GM06990 (cell line): ENCODE measurements around the gene HNRNPM.

Experiments used
- DNase-seq: peaks from one replicate; pipeline ENCODE4 v3.0.0-alpha.2; 2011; ENCODE audit not compliant: insufficient read length; ENCODE audit errors: extremely low read depth
- H3K27me3 ChIP-seq: replicated peaks from 2 replicates; pipeline ENCODE4 v1.6.0; 2011; ENCODE audit warnings: low read length; ENCODE audit not compliant: control insufficient read depth, insufficient read depth
- H3K36me3 ChIP-seq: 2 replicates; pipeline ENCODE4 v1.5.1; 2011; ENCODE audit warnings: low read length; ENCODE audit not compliant: control insufficient read depth, insufficient read depth
- H3K4me3 ChIP-seq: replicated peaks from 2 replicates; pipeline ENCODE4 v1.5.1; 2011; ENCODE audit warnings: low read depth, mild to moderate bottlenecking, control low read depth, low read length
- CTCF ChIP-seq: IDR thresholded peaks from 2 replicates; pipeline ENCODE4 v1.5.1; 2011; ENCODE audit warnings: low read length, control low read depth, mild to moderate bottlenecking, inconsistent platforms; ENCODE audit not compliant: insufficient read depth, poor library complexity, severe bottlenecking

The HNRNPM gene

GRCh38 chr19:8500158-8500557 is 55.4 kb downstream of the HNRNPM start:
- no peaks in the 10 kb centered on the region; the same call in 1 of the 2 replicates for H3K27me3 ChIP-seq
- H3K36me3 ChIP-seq: no peaks in the 10 kb centered on the region
- no peak for DNase-seq
- no peak for TF ChIP-seq CTCF
- H3K4me3 ChIP-seq: no peak overlapping the region

- H3K4me3 ChIP-seq: no peak overlapping the region
- no peaks in the 10 kb centered on the region for H3K36me3 ChIP-seq
- no peak for DNase-seq
- no peak for TF ChIP-seq CTCF
- no peaks in the 10 kb centered on the region; the same call in 1 of the 2 replicates for H3K27me3 ChIP-seq
These were observed 56.7 kb downstream of the HNRNPM start for GRCh38 chr19:8501516-8501915.

GRCh38 chr19:8501981-8502380 is 57.2 kb downstream of the HNRNPM start:
- Histone ChIP-seq H3K27me3 (no peaks in the 10 kb centered on the region; the same call in 1 of the 2 replicates), H3K36me3 (no peaks in the 10 kb centered on the region), H3K4me3 (no peak overlapping the region)
- TF ChIP-seq CTCF: no peak
- DNase-seq: no peak

- Histone ChIP-seq H3K27me3 (no peaks in the 10 kb centered on the region; the same call in 1 of the 2 replicates), H3K4me3 (no peak overlapping the region), H3K36me3 (no peaks in the 10 kb centered on the region)
- no peak for TF ChIP-seq CTCF
- DNase-seq: no peak
These were observed 58.7 kb downstream of the HNRNPM start for GRCh38 chr19:8503510-8503909.

DNA sequence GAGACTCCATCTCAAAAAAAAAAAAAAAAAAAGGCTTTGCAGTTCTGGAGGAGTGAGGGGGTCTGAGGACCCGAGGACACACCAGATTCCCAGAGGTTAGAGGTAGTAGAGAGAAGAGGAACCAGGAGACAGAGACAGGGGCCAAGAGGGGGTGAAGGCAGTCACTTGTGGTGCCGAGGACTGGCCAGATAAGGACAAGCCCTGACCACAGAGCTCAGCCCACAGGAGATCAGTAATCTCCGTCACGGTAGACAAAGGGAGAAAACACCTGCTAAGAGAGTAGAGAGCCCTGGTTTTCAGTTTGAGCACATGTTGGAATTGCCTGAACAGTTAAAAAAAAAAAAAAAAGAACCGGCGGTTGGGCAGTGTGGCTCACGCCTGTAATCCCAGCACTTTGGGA is 59.4 kb downstream of the HNRNPM start:
- Histone ChIP-seq H3K36me3 (no peaks in the 10 kb centered on the region), H3K27me3 (no peaks in the 10 kb centered on the region; the same call in 1 of the 2 replicates), H3K4me3 (no peak overlapping the region)
- no peak for DNase-seq
- no peak for TF ChIP-seq CTCF

- H3K36me3 ChIP-seq: no peaks in the 10 kb centered on the region
- no peak overlapping the region for H3K4me3 ChIP-seq
- DNase-seq: no peak
- H3K27me3 ChIP-seq: no peaks in the 10 kb centered on the region; the same call in 1 of the 2 replicates
- no peak for TF ChIP-seq CTCF
These were observed 60.1 kb downstream of the HNRNPM start for GRCh38 chr19:8504919-8505318.
